Fibroblast of skin of left quadriceps (primary cell): ENCODE measurements around the gene L3MBTL4.

Experiments used
- DNase-seq, 2 experiments: peaks; one replicate each; pipeline ENCODE4 v3.0.0-alpha.2; 2013; ENCODE audit warnings: low read depth in 2 of 2

The L3MBTL4 gene

GRCh38 chr18:6255116-6255705 is 159.5 kb downstream of the L3MBTL4 start:
- no peak for DNase-seq

DNA sequence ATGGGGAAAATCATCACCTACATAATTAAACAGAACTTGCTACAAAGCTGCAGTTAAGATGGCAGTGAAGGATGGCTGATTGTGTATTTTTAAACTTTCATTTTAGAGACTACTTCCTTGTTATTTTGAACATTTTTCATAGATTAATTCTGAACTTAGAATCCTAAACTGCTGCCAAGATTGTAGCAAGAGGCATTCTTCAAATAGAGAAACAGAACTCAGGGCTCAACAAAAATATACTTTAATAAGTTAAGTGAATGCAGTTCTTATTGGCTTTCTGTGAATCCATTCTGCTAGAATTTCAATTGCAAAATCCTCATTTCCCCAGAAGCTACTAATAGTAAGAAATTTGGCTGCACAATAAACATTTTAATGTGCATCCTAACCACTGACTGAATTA is 160.3 kb downstream of the L3MBTL4 start:
- no peak for DNase-seq

DNA sequence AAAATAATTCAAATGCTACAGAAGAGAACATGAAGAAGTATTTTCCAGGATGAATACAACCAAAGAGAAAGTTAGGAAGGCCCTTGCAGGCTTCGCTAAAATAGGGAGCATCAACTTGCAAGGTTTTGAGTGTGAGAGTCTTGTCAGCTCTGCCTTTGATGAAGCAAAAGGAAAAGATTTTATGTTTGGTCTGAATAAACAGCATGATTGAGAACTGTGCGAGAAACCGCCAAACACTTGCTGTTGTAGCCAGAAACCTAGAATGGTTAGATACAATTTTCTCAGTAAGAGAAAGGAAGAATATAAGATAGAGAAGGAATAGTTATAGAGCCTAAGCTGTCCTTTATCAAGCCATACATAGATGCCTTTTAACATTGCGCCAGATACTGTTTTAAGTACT is 163.6 kb downstream of the L3MBTL4 start:
- DNase-seq, result no peak

- DNase-seq, result no peak
Measured at GRCh38 chr18:6249788-6250187, 164.9 kb downstream of the L3MBTL4 start.

- no peak for DNase-seq
Measured at GRCh38 chr18:6249170-6249569, 165.5 kb downstream of the L3MBTL4 start.

GRCh38 chr18:6248017-6248416 is 166.7 kb downstream of the L3MBTL4 start:
- DNase-seq, result no peak

DNA sequence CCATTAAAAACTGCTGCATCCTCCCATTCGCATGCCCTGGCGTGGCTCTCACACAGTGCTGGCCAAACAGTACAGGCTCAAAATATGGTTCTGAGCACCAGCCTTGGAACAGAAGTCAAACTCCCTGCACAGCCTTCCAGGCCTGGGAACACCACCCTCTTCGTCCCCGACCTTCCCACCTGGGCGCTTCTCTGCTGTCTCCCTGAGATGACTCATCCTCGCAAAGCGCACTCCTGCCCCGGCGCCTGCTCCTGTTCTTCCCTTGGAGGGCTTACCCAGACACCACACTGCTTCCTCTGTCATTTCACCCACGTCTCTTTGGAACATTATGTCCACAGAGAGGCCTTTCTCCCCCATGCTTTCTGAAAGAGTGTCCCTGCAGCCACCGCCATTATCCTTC is 172.7 kb downstream of the L3MBTL4 start:
- no peak for DNase-seq

- DNase-seq, result no peak
Measured at GRCh38 chr18:6239716-6240115, 175.0 kb downstream of the L3MBTL4 start.

DNA sequence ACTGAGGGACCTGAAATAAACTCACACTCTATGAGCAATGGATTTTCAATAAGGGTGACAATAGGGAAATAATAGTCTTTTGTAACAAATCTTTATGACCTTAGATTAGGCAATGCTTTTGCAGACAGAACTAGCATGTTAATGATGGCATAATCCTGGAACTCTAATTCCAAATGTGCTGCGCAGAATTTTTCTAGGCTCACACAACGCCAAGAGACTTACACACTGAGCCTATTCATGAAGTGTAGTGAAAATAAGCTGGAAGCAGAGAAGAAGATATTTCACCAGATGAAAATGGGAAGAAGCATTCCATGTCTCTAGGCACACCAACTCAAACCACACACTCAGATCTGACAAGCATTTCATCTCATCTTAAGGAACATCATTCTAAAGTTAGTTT is 178.5 kb downstream of the L3MBTL4 start:
- DNase-seq, result no peak

- no peak for DNase-seq
Measured at GRCh38 chr18:6222271-6222670, 192.4 kb downstream of the L3MBTL4 start.

GRCh38 chr18:6221602-6222014 is 193.1 kb downstream of the L3MBTL4 start:
- no peak for DNase-seq

GRCh38 chr18:6220129-6220528 is 194.6 kb downstream of the L3MBTL4 start:
- DNase-seq, result no peak

- DNase-seq, result peak; percentile 30 to 42
Measured at GRCh38 chr18:6219116-6219717, 195.5 kb downstream of the L3MBTL4 start.

GRCh38 chr18:6215888-6216287 is 198.8 kb downstream of the L3MBTL4 start:
- DNase-seq, result no peak

- no peak for DNase-seq
Measured at GRCh38 chr18:6211174-6211504, 203.6 kb downstream of the L3MBTL4 start.

DNA sequence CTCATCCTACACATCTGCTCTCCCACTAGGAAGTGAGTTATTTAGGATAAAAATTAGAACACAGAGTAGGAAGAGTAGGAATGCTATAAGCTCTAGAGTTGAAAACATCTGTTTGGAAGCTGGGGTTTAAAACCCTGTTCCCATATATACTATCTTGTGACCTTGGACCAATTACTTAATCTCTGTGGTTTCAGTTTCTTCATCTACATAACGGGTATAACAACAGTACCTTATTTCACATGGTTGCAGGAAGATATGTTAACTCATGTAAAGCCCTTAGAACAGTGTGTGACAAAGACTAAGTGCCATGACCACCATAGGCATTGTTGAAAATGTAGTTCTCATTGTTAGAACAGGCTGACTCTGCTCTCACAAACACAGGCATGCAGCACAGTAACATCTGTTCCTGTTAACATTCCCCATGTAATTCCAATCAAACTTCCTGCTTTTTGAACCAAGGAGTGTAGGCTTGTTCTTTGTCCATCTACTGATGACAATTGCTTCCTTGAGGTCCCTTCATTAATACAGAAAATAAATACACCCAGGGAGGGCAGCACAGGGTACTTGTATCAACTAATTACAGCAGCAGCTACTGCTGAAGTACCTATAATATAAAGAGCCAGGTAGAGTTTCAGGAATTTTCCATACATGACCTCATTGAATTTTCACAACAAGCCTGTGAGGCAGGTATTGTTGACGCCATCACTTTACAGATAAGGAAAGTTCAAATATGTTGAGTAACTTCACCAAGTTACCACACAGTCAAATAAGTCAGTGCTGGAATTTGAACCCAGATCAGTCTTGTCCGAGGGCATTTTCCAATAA is 204.2 kb downstream of the L3MBTL4 start:
- no peak for DNase-seq

GRCh38 chr18:6207941-6208340 is 206.8 kb downstream of the L3MBTL4 start:
- DNase-seq, result no peak

DNA sequence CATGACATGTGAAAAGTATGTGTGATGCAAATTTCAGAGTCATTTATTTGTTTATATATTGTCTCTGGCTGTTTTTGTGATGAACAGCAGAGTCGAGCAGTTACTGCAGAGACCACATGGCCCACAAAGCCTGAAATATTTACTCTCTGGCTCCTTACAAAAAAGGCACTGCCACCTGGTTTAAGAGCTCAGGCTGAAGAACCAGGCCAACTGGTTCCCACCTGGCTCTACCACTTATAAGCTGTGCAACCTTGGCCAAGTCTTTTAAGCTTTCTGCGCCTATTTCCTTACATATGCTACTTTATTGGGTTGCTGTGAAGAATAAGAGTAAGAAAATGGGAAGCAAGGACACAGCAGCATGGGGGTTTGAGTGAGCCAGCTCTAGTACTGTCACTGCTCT is 207.6 kb downstream of the L3MBTL4 start:
- no peak for DNase-seq

DNA sequence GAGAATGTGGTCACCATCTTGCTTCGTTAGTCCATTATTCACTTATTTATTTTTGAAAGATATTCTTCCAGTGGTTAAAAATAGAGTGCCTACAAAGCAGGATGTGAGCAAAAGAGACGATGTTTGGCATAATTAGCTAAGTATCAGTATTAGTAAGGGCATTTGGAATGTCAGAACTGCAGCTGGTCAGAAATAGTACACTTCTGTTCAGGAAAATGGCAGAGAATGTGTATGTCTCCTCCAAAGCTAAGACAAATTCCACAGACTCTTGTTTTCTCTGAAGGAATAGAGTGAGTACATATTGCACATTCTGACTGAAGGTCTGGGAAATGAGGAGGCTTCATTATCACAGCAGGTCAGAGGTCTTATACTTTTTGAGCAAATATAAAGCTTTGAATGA is 209.0 kb downstream of the L3MBTL4 start:
- DNase-seq, result peak in 1 of 2 experiments; percentile 1

GRCh38 chr18:6204476-6204875 is 210.2 kb downstream of the L3MBTL4 start:
- DNase-seq, result no peak

GRCh38 chr18:6203791-6204190 is 210.9 kb downstream of the L3MBTL4 start:
- no peak for DNase-seq

DNA sequence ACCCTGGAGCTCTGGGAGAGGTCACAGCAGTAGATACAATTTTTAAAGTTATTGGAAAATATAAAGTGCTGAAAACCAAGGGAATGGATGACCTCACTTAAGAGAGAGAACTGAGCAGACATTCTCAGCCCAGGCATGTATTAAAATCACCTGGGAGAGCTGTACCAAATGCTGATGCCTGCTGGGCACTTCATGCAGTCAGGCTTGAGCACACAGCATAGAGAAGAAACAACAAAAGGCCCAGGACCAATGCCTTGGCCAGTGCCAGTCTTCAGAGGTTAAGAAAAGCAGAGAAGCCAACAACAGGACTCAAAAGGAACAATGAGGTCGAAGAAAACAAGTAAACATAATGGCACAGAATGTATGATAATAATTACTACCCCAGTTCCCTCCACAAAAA is 211.8 kb downstream of the L3MBTL4 start:
- DNase-seq, result no peak

DNA sequence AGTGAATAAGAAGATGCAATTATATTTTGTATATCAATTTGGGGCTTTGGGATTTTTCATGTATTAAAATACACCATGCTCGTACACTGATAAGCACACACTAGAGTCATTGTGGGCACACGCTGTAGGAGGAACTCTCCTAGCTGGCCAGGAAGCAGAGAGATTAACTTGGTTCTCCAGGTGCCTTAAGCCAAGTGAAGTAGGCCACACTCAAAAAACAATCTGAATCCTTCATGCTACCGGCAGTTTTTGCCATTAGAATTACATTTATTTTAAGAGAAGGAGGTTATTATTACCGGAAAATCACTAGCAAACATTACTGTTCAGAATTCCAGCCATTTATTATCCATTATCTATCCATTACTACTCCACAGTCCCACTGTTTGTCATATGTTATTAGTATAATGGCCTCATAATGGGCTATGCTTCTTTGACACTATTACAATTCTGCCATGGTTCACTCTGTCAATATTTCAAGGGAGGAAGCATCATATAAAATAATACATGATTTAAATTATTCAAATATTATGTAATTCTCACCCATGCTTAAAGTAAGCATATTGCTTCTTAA is 214.4 kb downstream of the L3MBTL4 start:
- no peak for DNase-seq
